GM18520 (cell line): Measurements from ENCODE around the gene TIGD7.
A peak's percentile ranks its signal among the peaks of the same experiment; 100 is the strongest.

Experiments used
- ATAC-seq: cut with Tn5 transposase; IDR thresholded peaks from one replicate; pipeline ENCODE4 v1.9.1; 2021; ENCODE audit not compliant: unreplicated experiment

TIGD7 gene, protein sequence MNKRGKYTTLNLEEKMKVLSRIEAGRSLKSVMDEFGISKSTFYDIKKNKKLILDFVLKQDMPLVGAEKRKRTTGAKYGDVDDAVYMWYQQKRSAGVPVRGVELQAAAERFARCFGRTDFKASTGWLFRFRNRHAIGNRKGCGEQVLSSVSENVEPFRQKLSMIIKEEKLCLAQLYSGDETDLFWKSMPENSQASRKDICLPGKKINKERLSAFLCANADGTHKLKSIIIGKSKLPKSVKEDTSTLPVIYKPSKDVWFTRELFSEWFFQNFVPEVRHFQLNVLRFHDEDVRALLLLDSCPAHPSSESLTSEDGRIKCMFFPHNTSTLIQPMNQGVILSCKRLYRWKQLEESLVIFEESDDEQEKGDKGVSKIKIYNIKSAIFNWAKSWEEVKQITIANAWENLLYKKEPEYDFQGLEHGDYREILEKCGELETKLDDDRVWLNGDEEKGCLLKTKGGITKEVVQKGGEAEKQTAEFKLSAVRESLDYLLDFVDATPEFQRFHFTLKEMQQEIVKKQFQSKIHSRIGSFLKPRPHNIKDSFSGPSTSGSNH

DNA sequence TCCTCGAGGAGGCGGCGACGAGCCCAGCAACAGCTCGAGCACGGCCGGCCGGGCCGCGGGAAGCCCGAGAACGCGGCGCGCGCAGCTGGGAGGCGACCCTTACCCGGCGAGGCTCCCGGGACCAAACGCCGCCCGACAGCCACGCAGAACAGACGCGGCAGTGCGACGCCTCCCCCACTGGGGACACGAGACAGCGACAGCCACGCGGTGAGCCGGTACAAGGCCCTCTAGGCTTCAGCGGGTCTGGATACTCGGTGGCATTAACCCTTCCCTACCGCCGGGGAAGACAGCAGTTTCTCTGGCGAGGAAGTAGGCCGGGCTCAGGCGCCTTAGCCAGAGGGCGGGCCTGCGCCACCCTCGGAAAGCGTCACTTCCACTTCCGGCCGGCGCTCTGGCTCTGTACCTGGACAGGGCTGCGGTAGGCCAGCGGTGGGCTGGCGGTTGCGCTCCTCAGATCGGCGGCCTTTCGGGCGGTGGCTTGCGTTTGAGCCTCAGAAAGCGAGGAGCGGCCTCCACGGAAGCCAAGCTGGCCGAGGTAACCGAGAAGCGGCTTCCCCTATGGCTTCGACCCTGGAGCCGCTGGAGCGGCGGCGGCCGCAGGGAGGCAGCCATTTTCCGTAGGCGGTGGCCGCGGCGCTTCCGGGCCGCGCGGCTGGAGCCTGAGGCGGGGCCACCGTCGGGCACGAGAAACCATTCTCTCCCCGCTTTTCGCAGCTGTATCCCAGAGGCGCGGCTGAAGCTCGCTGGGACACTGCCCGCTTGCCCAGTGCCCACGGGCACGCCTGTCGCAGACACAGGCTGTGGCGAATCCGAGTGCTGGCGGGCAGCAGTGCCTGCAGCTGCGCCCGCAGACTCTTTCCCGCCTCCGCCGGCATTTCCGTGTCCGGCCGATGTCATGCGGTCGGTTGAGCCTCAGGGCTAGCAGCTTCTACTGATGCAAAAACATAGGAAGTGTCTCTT lies at the start of gene TIGD7, which contains the start of gene ZNF75A:
Gene TIGD7, minus strand, starts transcription at position 322 of the 960 bp plus-strand sequence. CDS start 4,816 bp downstream, outside the sequence.
Gene ZNF75A, plus strand, starts transcription at position 389 of the 960 bp plus-strand sequence. CDS start 2,932 bp downstream, outside the sequence.
- ATAC-seq: peak; percentile 70

DNA sequence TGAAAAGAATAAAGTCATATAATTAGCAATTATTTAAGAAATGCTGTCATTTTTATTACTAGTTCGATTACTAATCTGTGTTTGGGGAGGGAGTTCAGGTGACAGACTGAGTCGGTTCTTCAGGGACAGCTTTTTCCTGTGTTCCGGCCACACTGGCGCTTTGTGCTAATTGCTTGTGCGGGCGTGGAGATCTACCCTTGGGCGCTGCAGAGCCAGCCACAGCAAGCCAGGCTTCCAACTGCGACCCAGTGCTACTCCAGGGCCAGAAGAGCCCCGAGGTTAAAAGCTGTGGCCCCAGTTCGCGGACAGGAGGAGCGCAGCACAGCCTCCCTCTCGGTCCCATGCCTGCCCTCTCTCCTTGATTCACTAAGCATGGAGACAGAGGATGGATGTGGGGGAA lies 43.9 kb upstream of the TIGD7 start:
- no peak for ATAC-seq

DNA sequence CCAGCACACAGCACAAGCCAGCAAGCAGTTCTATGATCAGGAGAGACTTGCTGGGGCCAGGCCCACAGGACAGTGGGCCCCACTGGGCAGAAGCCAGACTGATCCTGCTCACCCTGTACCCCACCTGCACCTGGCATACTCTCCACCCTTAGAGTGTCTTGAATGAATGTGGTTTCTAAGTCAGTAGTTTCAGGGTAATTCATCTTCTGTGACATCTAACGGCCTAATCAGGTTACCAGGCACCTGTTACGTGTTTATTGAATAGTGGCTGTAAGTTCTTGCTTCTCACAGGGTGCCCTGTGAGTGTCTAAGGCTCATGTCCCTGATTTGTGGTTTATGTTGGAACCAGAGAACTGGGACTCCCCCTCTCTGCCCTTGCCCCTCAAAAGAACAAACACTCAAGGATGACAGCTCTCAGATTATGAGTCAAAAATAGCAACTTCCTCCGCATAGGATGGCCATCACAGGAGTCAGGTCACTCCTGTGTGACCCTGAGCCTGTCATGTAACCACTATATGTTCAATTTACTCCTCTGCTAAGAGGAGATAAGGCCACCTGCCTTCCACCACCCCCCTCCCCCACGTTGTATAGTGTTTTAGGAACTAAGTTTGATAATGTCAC lies 43.4 kb upstream of the TIGD7 start:
- ATAC-seq: no peak

DNA sequence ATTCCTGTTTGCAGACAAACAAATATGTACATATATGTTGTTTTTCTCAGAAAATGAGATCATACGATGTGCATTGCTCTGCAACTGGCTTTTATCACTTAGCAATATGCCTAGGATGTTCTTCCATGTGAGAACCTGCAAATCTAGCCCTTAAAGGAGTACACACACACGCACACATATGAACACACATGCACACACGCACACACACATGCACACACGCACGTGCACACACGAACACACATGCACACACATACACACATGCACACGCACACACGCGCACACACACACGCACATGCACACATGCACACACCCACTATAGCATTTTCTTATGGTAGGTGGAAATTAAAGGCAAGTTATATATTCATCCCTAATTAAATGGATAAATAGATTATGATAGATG lies 42.4 kb upstream of the TIGD7 start:
- no peak for ATAC-seq

DNA sequence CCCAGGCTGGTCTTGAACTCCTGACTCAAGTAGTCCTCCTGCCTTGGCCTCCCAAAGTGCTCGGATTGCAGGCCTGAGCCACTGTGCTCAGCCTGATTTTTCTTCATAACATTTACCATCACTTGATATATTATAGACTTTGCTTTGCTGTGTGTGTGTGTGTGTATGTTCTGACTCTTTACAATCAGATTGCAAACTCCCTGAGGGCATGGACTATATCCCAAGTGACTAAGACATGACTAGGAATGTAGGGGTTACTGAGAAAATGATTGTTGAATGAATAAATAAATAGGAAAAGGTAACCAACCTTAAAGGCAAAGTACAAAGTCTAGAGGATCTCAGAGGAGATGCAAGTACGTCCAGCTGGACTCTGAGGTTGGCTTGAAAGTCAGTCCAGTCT lies 40.8 kb upstream of the TIGD7 start:
- ATAC-seq: no peak

DNA sequence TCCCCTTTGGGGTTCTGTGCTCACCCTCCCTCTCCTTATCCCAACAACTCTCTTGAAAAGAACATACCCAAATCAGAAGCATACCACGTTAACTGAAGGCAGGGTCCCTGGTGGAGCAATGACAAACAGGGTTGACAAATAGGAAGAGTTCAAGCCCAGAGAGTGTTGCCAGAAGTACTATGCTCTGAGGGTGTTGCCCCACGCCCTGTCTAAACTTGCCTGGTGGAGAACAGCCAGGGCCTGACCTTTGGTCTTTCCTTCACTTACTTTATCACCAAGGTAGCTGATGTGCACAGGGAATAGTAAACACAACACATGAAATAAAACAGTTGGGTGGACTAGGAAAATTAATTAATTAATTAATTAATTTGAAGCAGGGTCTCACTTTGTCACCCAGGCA lies 23.4 kb upstream of the TIGD7 start:
- ATAC-seq: no peak

DNA sequence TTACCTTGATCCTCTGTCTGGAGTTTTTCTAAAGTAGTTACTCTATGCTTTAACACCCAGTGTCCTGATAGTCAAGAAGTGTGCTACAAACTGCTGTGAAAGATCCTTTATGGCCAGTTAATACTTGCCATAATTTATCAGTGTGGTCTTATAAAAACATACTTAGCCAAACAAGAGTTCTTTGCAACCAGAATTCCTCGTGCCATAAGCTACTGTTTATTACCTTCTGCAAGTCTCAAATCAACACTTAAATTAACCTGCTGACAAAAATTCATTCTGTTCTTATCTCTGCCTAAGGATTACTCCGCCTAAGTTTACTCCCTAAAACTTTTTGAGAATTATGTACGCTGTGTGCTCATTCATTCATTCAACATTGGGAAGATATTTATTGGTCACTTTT lies 22.9 kb upstream of the TIGD7 start:
- ATAC-seq: no peak

DNA sequence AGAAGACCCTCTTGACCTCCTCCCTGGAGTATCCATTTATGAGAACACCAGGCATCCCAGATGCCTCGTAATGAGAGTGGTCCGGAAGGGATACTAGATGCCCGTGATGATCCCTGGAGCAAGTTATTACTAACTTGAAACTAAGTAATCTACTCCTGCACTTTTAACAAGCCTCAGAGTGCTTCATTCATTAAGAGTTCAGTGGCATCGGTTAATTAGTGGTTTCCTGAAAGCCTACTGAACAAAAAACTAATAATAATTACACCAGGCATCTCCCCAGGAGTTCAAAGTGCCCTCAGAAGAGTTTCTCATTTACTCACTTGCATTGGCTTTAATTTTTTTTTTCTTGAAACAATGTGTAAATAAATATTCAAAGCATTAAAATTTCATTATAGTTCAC lies 22.3 kb upstream of the TIGD7 start:
- ATAC-seq: no peak

DNA sequence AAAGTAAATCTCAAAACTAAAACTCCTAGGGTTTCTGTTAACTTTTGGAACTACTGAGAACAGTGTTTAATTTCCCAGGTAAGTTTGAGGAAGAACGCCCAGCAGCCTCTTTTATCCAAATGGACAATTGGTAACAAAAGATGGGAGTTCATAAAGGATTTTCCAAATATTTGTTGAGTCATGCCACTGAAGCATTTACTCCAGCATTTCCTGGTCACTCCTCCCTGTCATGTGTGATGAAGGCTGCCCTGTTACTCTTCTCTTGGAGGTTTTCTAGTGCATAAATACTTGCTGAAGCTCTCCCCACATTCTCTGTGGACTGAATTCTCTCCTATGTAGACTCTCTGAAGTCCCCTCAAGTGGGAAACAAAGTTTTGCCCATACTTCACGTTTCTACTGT lies 16.6 kb upstream of the TIGD7 start:
- no peak for ATAC-seq

DNA sequence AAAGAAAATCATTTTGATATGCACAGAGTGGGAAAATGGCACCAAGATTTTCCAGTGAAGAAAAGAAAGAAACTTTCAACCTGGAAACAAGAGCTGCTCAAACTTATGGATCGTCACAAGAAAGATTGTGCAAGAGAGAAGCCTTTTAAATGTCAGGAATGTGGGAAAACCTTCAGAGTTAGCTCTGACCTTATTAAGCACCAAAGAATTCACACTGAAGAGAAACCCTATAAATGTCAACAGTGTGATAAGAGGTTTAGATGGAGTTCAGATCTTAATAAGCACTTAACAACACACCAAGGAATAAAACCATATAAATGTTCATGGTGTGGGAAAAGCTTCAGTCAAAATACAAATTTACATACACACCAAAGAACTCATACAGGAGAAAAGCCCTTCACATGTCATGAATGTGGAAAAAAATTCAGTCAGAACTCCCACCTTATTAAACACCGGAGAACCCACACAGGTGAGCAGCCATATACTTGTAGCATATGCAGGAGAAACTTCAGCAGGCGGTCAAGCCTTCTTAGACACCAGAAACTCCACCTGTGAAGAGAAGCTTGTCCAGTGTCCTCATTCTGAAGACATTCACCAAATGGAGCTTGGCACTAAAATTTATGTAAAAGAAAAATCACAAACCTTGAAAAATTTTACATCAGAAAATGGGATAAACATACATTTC lies 12.2 kb upstream of the TIGD7 start:
- no peak for ATAC-seq

DNA sequence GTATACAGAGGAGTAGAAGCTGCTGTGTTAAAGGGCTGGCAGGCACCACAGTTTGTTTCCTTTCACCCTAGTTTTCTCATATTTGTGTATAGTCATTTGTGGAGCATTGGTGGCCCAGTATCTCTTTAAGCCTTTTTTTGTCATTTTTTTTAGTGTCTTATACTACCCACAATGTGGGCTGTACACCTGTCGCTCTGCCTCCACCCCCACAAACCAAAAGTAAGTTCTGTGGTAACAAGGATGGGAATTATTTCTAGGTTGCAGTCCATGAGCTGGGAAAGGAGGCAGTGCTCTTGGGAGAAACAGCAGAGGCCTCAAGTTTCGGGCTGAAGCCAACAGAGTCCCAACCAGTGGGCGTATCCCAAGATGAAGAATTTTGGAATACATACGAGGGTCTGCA lies 6.3 kb upstream of the TIGD7 start:
- no peak for ATAC-seq

DNA sequence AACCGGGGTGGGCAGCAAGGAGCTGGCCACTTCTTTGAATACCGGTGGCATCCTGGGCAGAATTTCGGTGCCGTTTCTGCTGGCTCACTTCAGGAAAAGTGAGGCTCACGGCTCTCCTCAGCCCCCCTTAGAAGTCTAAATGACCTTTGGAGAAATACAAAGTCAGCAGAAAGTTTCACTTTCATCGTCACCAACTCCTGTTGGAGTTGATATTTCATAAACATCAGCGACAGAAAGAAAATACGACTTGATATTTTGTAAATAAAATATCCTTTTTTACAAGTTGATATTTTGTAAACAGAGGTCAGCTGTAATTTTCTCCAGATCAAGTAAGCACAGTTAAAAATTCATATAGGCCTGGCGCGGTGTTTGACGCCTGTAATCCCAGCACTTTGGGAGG lies 848 bp upstream of the TIGD7 start:
- no peak for ATAC-seq

DNA sequence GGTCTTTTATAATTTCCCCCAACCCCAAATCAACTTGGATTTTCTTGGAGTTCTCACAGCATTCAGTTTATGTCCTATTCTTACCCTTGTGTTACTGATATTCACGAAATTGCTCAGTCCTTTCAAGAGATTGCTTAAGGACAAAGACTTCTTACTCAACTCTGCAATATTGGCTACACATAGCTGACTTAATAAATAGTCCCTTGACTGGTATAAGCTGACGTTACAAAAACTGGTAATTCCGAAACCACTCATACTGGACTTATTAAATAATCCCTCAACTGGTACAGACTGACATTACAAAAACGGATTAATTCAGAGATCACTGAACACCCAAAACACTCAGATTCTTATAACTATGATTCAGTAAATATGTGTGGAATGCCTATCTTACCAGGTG lies 860 bp downstream of the TIGD7 start:
- ATAC-seq: no peak

DNA sequence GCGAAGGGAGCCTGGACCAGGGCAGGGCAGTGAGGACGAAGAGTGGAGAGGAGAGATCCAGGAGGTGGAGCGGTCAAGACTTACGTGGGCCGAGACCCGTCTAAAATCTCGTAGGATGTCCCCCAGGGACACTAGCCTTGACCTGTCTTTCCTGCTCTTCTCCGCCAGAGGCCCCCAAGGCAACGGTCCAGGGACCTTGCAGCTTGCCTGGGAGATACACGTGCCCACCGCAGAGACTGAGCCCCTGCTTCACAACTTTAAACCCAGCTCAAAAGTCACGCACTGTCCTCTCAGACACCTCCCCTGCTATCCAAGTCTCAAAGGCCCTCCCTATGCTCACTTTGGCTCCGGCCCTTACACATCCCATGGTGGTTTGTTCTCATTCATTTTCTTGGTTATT lies 9.4 kb downstream of the TIGD7 start:
- ATAC-seq: no peak

DNA sequence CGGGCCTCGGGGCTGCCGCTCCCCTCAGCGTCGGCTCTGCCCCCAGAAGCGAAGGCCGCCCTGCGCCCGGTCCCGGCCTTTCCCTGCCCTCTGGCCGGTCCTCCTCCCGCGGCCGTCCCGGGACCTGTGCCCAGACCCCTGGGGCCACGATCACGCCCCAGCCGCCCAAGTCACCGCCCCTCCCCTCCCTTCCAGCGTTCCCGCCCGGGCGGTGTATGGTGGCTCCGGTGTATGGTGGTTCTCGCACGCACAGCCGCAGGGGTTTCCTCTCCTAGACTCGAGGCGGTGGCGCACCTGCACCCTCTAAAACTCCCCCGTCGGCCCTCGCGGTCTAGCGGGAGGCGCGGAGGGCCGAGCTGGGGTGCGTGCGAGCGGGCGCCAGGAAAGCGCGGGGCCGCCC lies 10.0 kb downstream of the TIGD7 start:
- no peak for ATAC-seq

DNA sequence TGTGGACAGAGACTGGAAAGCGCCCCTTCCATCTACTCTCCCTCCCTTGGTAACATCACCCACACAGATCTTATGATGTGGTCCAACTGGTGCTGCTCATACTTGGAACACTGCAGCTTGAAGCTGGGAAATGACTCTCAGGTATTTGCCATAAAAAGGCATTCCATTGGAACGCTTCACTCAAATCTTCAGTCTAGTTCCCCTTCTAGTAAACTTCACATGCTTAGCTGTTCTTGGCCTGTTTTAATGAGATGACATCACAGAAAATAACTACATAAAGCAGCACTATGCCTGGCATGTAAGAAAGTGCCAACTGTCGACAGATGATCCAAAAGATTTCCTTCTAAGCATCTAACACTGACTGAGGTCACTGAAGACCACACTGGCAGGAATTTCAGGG lies 12.6 kb downstream of the TIGD7 start:
- no peak for ATAC-seq

DNA sequence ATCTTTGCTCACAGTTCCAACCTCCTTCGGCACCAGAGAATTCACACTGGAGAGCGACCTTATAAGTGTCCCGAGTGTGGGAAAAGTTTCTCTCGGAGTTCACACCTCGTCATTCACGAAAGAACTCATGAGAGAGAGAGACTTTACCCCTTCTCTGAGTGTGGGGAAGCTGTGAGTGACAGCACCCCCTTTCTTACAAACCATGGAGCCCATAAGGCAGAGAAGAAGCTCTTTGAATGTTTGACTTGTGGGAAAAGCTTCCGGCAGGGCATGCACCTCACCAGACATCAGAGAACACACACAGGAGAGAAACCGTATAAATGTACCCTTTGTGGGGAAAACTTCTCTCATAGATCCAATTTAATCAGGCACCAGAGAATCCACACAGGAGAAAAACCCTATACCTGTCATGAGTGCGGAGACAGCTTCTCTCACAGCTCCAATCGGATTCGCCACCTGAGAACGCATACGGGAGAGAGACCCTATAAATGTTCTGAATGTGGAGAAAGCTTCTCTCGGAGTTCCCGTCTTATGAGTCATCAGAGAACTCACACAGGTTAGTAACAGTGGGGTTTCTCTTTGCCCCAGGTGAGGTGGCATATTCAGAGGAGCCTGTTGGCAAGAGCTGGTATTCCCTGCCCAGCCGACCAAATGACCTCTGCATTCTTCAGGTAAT lies 15.1 kb downstream of the TIGD7 start:
- no peak for ATAC-seq

DNA sequence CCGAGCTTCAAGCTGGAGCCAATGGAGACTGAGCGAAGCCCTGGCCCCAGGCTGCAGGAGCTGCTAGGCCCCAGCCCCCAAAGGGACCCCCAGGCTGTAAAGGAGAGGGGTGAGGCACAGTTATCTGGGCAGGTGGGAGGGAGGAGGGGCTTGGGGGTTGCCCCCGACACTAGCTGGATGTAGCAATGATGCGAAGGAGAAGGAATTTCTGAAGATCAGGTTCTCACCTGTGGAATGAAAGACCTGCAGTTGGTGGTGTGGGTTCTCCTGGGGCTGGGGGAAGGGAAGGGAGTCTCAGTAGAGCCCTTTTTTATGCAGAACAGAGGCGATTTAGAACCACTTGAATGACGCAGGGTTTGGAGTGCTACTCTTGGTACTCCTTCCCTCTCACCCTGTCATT lies 20.1 kb downstream of the TIGD7 start:
- no peak for ATAC-seq

DNA sequence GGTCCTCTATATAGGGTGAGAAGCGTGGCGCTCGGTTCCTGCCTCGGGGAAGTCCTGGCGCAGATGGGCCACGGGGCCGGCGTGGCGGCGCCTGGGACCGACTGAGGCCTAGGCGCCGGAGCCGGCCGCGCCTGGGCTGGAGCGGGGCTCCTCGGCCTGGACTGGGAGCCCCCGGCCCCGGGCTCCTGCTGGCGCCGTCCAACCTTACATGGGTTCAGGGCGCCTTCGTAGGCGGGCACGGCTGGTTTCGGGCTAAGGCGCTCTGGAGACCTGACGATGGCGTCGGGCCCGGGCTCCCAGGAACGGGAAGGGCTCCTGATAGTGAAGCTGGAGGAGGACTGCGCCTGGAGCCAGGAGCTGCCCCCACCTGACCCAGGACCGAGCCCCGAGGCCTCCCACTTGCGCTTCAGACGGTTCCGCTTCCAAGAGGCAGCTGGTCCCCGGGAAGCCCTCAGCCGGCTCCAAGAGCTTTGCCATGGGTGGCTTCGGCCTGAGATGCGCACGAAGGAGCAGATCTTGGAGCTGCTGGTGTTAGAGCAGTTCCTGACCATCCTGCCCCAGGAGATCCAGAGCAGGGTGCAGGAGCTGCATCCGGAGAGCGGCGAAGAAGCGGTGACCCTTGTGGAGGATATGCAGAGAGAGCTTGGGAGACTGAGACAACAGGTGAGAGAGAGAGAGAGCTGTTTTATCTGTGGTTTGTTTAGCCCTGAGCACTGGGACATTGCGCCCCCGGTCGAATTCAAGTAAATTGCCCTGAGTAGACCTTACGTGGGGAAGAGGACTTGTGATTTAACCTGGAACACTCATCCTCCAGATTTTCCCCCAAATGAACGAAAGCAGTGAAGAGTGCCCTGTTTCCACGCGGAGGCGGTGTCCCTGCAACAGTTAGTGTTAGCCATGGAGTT lies 21.4 kb downstream of the TIGD7 start:
- ATAC-seq: no peak
